GM13976 (cell line): ENCODE measurements around the gene TAS1R3.

ENCODE experiments used
- DNase-seq: peaks from one replicate; pipeline ENCODE4 v3.0.0; 2012; ENCODE audit warnings: low spot score
- in situ Hi-C: fragments of 300-500 bp; cut with MboI; formaldehyde crosslinking; loops from one replicate; pipeline ENCODE4 v1.12.0; 2022; ENCODE audit warnings: low sequenced_read_pairs, mixed read lengths, inconsistent platforms; ENCODE audit not compliant: unreplicated experiment
- TF ChIP-seq, protein P1 (sequence below): IDR thresholded peaks from 2 replicates; pipeline ENCODE4 v1.5.1; 2012; ENCODE audit warnings: borderline replicate concordance, mild to moderate bottlenecking; ENCODE audit not compliant: insufficient read depth; ENCODE audit errors: extremely low read depth, missing control alignments, control extremely low read depth

Gene TAS1R3

GRCh38 chr1:1370771-1371300 lies 39.8 kb downstream of the TAS1R3 start:
- in situ Hi-C loops: no loop called here

GRCh38 chr1:1371364-1371745 lies 40.3 kb downstream of the TAS1R3 start:
- no peak for DNase-seq
- TF ChIP-seq, protein P1, sequence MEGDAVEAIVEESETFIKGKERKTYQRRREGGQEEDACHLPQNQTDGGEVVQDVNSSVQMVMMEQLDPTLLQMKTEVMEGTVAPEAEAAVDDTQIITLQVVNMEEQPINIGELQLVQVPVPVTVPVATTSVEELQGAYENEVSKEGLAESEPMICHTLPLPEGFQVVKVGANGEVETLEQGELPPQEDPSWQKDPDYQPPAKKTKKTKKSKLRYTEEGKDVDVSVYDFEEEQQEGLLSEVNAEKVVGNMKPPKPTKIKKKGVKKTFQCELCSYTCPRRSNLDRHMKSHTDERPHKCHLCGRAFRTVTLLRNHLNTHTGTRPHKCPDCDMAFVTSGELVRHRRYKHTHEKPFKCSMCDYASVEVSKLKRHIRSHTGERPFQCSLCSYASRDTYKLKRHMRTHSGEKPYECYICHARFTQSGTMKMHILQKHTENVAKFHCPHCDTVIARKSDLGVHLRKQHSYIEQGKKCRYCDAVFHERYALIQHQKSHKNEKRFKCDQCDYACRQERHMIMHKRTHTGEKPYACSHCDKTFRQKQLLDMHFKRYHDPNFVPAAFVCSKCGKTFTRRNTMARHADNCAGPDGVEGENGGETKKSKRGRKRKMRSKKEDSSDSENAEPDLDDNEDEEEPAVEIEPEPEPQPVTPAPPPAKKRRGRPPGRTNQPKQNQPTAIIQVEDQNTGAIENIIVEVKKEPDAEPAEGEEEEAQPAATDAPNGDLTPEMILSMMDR: no peak
- in situ Hi-C loops: no loop called here

More at GRCh38 chr1:1370771-1371300, 39.8 kb downstream of the TAS1R3 start:
- TF ChIP-seq, protein P1: no peak
- DNase-seq: no peak

- in situ Hi-C loops: no loop called here
- TF ChIP-seq, protein P1: peak; percentile 77
- peak; percentile 91 for DNase-seq
Observed at GRCh38 chr1:1371746-1372711, 40.9 kb downstream of the TAS1R3 start.

DNA sequence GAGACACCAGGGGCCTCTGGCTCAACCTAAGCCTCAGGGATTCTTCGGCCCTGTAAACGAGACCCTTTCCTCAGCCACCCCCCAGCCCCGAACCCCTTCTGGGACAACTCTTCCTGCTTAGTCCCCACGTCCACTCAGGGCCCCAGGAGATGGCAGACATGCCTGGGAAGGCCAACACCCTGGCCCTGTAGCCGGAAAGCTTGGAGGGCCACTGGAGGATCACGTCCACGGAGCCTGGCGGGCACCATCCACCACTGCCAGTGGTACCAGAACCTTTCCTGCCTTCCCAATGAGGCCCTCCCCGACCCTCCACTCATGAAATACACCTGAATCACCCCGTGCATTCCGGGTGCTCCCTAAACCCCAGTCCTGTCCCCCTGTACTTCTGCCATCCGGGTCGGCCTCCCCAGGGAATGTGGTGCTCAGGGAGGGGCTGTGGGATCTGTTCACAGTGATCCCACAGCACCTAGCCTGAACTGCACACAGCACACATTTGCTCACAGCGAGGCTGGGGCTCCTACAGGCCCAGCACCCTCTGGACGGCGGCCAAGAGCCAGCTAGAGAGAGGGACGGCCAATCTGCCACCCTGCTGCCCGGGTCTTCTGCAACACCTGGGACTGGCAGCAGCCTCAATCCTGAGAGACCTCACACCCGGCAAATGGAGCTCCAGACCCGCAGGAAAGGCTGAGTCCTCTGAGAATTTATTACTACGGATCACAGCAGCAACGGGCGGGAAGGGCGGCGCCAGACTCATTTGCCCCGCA lies 42.2 kb downstream of the TAS1R3 start:
- TF ChIP-seq, protein P1: no peak
- in situ Hi-C loops: no loop called here
- no peak for DNase-seq

GRCh38 chr1:1373815-1374588 lies 42.9 kb downstream of the TAS1R3 start:
- no peak for DNase-seq
- TF ChIP-seq, protein P1: no peak
- in situ Hi-C loops: no loop called here

DNA sequence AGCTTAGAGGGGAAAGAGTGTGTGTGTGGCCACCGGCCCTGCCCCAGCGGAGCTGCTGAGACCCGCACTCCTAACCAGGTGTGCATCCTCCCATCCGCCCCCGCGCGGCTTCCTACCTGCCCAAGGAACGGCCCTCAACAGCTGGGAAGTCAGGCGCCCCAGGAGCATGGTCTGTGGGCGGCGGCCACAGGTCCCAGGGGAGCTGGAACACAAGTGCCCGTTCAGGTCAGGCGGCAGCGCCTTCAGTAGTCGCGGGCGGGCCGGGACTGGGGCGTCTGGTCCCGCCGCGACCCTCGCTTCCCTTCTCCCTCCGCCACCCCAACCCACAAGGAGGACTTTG lies 43.5 kb downstream of the TAS1R3 start:
- in situ Hi-C loops: no loop called here
- TF ChIP-seq, protein P1: no peak
- no peak for DNase-seq
